Loucy (cell line): ENCODE data around the gene EFS.
"Not testable (repeated sequence)": the region's sequence is repeated elsewhere in the genome, so short reads cannot be mapped to it uniquely, and the experiment has no call there.

Source experiments
- EZH2phosphoT487 ChIP-seq: fragments of 200-600 bp; IDR thresholded peaks from 2 replicates; pipeline ENCODE4 v1.6.1; 2018; ENCODE audit warnings: antibody characterized with exemption, mild to moderate bottlenecking, moderate library complexity, borderline replicate concordance
- TF ChIP-seq, protein P1 (sequence below): fragments of 200-600 bp; sonication (generic); conservative IDR thresholded peaks from 2 replicates; pipeline ENCODE4 v1.5.1; 2014; ENCODE audit warnings: mild to moderate bottlenecking, antibody characterized with exemption, low read length

DNA sequence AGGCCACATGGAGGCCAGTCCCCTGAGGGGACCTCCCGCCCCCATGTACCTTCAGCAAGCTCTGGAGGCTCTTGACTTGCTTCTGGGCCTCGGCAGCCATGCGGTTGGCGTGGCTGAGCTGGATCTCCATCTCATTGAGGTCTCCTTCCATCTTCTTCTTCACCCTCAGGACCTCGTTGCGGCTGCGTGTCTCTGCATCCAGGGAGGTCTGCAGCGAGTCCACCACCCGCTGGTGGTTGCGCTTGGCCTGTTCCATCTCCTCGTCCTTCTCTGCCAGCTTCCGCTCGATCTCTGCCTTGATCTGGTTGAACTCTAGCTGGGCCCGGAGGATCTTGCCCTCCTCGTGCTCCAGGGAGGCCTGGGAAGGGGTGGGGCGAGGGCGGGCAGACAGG, 21.3 kb upstream of the EFS start:
- TF ChIP-seq, protein P1, sequence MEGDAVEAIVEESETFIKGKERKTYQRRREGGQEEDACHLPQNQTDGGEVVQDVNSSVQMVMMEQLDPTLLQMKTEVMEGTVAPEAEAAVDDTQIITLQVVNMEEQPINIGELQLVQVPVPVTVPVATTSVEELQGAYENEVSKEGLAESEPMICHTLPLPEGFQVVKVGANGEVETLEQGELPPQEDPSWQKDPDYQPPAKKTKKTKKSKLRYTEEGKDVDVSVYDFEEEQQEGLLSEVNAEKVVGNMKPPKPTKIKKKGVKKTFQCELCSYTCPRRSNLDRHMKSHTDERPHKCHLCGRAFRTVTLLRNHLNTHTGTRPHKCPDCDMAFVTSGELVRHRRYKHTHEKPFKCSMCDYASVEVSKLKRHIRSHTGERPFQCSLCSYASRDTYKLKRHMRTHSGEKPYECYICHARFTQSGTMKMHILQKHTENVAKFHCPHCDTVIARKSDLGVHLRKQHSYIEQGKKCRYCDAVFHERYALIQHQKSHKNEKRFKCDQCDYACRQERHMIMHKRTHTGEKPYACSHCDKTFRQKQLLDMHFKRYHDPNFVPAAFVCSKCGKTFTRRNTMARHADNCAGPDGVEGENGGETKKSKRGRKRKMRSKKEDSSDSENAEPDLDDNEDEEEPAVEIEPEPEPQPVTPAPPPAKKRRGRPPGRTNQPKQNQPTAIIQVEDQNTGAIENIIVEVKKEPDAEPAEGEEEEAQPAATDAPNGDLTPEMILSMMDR = not testable (repeated sequence)
- TF ChIP-seq EZH2phosphoT487 = not testable (repeated sequence)
